DMS79 treated with DMSO at 0.1 percent for 48 hours (cell line): Measurements from ENCODE around the gene PPP2R1B.
"Not testable (repeated sequence)": the region's sequence is repeated elsewhere in the genome, so short reads cannot be mapped to it uniquely, and the experiment has no call there.

Experiments
- DNase-seq: peaks from one replicate; lab custom pipeline; 2025; lab: John Stamatoyannopoulos, UW

The PPP2R1B gene

DNA sequence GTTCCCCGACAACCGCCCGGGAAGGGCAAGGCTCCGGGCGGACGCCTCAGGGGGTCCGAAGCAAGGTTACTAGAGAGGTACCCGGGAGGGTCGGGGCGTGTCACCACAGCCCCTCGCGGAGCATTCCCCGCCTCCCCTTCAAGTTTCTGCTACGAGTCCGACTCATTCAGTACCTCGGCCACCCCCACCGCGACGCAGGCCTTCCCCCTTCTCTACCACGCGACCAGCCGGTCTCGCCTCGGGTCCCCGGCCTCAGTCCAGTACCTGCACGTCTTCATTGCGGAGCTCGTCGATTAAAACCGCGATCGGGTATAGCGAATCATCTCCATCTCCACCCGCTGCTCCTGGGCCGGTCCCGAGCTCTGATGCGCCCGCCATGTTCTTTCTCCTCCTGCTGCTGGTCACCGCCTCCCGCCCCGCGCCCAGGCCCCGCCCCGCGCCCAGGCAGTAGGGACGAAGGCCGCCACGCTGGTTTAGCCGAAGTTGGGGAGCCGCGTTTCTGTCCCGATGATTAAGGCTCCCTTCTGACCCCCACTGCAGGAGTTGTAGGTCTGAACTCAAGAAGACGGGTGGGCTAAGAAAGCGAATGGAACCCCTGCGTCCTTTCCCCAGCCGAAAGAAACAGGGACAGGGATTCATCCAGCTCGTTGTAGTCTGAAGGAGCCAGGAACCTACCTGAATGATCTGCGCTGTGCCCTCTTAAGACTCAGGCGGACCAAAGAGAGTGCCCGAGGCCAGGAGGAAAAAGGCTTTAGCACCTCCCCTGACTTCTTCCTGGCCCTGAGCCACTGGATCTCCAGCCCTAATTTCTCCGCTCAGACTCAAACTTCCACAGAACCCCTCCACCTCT lies at the start of gene PPP2R1B:
Gene PPP2R1B, minus strand, starts transcription at position 406 of the 850 bp plus-strand sequence. Its CDS starts 28 bp downstream, at position 378.
- DNase-seq, result peak; percentile 95

- DNase-seq, result no peak
Observed at GRCh38 chr11:111815489-111815888, 49.3 kb upstream of the PPP2R1B start.

DNA sequence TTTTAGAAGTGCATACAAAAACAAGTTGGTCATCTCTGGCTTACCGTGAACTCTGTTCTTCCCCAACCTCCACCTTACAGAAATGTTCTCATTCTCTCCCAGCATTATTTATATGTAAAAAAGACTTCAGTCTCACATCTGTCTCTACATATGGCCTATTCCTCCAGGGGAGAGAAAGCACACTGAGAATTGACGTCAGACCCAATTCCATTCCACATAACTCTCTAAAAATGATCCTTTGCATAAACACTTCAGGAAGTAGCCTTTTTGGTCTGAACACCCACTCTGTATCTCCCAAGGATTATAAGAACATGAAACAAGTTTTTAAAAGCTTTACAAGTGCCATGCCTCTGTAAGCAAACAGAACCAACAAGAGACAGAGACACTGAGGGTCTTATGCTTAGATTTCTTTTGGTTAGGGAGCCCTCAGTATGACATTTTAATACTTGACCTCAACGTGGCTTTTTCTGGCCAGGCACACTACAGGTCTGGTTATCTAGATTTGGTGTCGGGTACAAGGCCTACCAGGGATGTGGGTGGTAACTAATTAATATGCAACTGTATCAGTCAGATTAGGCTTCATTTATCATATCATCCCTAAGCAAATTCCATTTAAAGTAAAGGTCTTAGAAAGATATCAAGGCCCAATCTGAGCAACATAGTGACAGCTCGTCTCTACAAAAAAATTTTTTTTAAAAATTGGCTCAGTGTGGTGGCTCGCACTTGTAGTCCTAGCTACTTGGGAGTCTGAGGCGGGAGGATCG lies 48.5 kb upstream of the PPP2R1B start:
- DNase-seq, result no peak

DNA sequence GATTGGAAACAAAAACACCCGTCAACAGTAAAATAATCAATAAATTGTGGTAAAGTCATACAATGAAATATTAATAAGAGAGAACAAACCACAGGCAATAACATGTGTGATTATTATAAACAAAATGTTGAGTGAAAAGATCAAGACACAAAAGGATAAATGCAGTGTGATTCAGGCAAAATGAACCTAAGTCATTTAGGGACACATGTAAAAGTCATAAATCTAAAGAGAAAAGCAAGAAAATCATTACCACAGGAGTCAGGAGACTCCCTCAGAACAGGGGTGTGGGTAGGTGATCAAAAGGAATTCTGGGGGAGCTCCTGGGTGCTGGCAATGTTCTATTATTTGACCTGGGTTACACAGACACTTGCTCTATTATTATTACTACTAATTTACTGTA lies 47.9 kb upstream of the PPP2R1B start:
- no peak for DNase-seq

GRCh38 chr11:111812211-111812610 lies 46.0 kb upstream of the PPP2R1B start:
- DNase-seq, result no peak

- no peak for DNase-seq
Observed at GRCh38 chr11:111811445-111811844, 45.3 kb upstream of the PPP2R1B start.

DNA sequence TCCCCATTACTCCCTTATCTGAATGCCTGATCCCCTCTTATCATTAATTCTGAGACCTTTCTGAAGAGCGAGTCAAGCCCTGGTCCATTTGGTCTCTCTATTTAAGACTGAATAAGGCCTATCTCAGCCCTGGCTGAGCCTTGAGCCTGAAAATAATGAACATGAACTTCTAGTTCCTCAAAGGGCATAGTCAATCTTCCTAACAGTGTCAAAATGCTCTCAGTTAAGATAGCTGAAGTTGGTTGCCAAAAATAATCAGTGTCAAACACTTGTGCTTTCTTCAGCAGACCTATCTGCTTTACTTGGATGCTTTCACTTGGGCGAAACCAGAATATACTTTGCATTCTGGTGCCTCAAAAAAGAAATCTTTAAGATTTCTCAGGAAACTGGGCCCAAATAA lies 42.6 kb upstream of the PPP2R1B start:
- DNase-seq, result no peak

DNA sequence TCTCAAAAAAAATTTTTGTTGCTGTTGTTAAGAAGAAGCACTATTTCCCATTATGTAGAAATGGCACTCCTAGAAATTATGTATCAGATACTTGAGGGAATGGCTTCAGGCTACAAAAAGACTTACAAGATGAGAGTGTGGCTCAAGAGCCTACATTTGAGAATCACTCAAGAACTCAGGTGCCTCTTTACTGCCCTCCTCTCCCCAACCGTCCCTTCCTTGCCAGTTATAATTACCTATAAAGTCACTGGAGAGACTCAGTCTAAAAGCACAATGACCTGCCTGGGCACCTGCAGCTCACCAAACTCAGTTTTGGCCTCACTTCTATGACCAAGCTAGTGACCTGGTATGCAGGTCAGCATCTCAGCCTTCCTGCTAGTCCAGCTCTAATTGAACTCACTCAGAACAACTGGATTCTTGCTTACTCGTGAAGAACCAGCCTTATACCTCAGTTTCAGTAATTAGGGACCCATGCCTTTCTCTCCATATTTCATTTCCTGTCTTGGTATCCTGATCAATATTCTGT lies 41.9 kb upstream of the PPP2R1B start:
- DNase-seq, result peak; percentile 98

DNA sequence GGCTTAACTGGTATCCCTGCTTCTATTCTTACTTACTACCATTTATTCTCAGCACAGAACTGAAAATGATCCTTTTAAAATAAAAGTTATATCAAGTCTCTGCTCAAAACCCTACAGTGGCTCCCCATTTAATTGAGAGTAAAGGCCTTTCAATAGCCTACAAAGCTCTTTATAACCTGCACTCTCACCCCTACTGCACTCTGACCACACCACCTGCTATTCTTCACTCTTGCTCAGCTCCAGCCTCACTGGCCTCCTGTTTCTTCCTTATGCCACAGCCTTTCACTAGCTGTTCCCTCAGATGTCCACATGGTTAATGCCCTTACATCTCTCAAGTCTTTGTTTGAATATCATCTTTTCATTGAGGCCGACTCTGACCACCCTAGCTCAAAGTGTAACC lies 40.9 kb upstream of the PPP2R1B start:
- no peak for DNase-seq

GRCh38 chr11:111801135-111801534 lies 34.9 kb upstream of the PPP2R1B start:
- DNase-seq, result no peak

GRCh38 chr11:111798279-111798678 lies 32.1 kb upstream of the PPP2R1B start:
- DNase-seq, result peak; percentile 51

DNA sequence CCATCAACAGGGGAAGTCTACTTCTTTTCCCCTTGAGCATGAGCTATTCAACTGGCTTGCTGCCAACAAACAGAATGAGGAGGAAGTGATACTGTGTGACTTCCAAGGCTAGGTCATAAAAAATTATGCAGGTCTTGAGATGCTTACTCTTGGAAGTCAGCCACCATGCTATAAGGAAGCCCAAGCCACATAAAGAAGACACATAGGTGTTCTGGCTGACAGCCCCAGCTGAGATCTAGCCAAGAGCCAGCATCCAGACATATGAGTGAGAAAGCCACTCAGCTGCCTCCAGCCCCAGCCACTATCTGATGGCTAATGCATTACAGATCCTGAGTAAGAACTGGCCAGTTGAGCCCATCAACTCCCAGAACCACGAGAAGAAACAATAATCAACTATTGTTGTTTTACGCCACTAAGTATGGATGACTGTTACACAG lies 31.0 kb upstream of the PPP2R1B start:
- peak; percentile 98 for DNase-seq

- peak; percentile 96 for DNase-seq
Observed at GRCh38 chr11:111796696-111797095, 30.5 kb upstream of the PPP2R1B start.

- DNase-seq, result no peak
Observed at GRCh38 chr11:111795334-111795985, 29.3 kb upstream of the PPP2R1B start.

- DNase-seq, result no peak
Observed at GRCh38 chr11:111793863-111794262, 27.7 kb upstream of the PPP2R1B start.

DNA sequence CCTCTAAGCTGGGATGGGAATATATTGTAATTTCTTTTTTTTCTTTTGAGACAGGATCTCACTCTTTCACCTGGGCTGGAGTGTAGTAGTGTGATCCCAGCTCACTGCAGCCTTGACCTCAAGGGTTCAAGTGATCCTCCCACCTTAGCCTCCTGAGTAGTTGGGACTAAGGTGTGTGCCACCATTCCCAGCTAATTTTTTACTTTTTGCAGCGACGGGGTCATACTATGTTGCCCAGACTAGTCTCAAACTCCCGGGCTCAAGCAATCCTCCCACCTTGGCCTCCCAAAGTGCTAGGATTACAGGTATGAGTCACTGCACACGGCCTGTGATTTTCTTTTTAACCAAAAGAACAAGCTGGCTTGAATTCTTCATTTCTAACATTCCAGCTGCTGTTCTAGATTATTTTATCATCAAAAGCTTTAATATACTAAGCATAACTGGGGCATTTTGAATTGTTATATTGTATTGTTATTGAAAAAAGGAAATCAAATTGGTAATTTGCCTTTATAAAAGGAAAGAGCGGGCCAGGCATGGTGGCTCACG lies 26.8 kb upstream of the PPP2R1B start:
- no peak for DNase-seq

DNA sequence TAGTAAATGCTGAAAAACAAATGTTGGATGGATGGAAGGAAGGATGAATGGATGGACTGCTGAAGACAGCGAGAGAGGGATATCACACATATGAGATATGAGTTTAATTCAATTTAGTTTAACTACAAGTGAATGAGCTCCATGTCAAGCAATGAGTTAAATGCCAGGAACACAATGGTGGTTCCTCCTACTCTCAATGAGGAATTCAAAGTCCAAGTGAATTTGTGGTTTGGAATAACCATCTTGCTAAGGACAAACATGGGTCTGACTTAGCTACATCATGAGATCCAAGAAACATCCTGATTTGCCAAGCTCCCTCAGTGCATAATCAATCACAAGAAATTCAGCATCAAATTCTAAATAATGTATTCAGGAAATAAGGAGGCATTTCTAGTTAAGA lies 26.1 kb upstream of the PPP2R1B start:
- no peak for DNase-seq

GRCh38 chr11:111788464-111788863 lies 22.3 kb upstream of the PPP2R1B start:
- DNase-seq, result no peak

GRCh38 chr11:111788051-111788450 lies 21.9 kb upstream of the PPP2R1B start:
- DNase-seq, result no peak

GRCh38 chr11:111785886-111786412 lies 19.8 kb upstream of the PPP2R1B start:
- no peak for DNase-seq

GRCh38 chr11:111785076-111785475 lies 18.9 kb upstream of the PPP2R1B start:
- DNase-seq, result peak; percentile 17

GRCh38 chr11:111784311-111784710 lies 18.1 kb upstream of the PPP2R1B start:
- DNase-seq, result not testable (repeated sequence)
